Measurements from ENCODE around the gene OSGIN1.

OSGIN1 gene

GRCh38 chr16:83956336-83957289 lies 3.6 kb downstream of the OSGIN1 start:
- Histone ChIP-seq H3K27ac (peak overlapping the region in 1 of 2 donors; percentile 31), H3K9me3 (no peaks in the 10 kb centered on the region), H3K4me3 (no peak overlapping the region), H3K36me3 (peaks cover 28 to 39% (median 35%) of the 10 kb centered on the region in 3 donors), H3K4me1 (peaks cover 0 to 43% (median 28%) of the 10 kb centered on the region in 4 donors), H3K27me3 (no peaks in the 10 kb centered on the region)
- peak; percentile 63 to 79 for TF ChIP-seq CTCF (IDR thresholded peaks at IDR 0.05)
- intact Hi-C loops (cut with DNase I; ENCODE audit: low total_unique reads) = no loop called here
- peak; percentile 63 to 88 for DNase-seq

- DNase-seq = no peak
- intact Hi-C loops (cut with DNase I; ENCODE audit: low total_unique reads) = no loop called here
- Histone ChIP-seq H3K27me3 (no peaks in the 10 kb centered on the region), H3K9me3 (no peaks in the 10 kb centered on the region), H3K4me3 (no peak overlapping the region), H3K4me1 (peaks cover 0 to 40% (median 26%) of the 10 kb centered on the region in 4 donors), H3K27ac (peak overlapping the region in 1 of 2 donors; percentile 20), H3K36me3 (peaks cover 28 to 47% (median 41%) of the 10 kb centered on the region in 3 donors)
- no peak for TF ChIP-seq CTCF (IDR thresholded peaks at IDR 0.05)
Measured at GRCh38 chr16:83957296-83957855, 4.3 kb downstream of the OSGIN1 start.

GRCh38 chr16:83958137-83958845 lies 5.3 kb downstream of the OSGIN1 start:
- H3K27me3 ChIP-seq = no peaks in the 10 kb centered on the region
- H3K27ac ChIP-seq = no peak overlapping the region
- H3K4me1 ChIP-seq = peaks cover 0 to 40% (median 20%) of the 10 kb centered on the region in 4 donors
- H3K4me3 ChIP-seq = no peak overlapping the region
- DNase-seq = no peak
- H3K36me3 ChIP-seq = peaks cover 28 to 56% (median 50%) of the 10 kb centered on the region in 3 donors
- H3K9me3 ChIP-seq = no peaks in the 10 kb centered on the region
- TF ChIP-seq CTCF (IDR thresholded peaks at IDR 0.05) = no peak
- intact Hi-C loops (cut with DNase I; ENCODE audit: low total_unique reads) = no loop called here

GRCh38 chr16:83958846-83959565 lies 6.0 kb downstream of the OSGIN1 start:
- Histone ChIP-seq H3K27me3 (no peaks in the 10 kb centered on the region), H3K36me3 (peaks cover 28 to 63% (median 56%) of the 10 kb centered on the region in 3 donors), H3K9me3 (no peaks in the 10 kb centered on the region), H3K27ac (no peak overlapping the region), H3K4me3 (no peak overlapping the region), H3K4me1 (peaks cover 0 to 41% (median 18%) of the 10 kb centered on the region in 4 donors)
- intact Hi-C loops (cut with DNase I; ENCODE audit: low total_unique reads) = no loop called here
- TF ChIP-seq CTCF (IDR thresholded peaks at IDR 0.05) = no peak
- no peak for DNase-seq
